ENCODE data around the gene KCNA1.
"Not testable (repeated sequence)": the region's sequence is repeated elsewhere in the genome, so short reads cannot be mapped to it uniquely, and the experiment has no call there.

The KCNA1 gene

GRCh38 chr12:4909734-4910501 lies at the start of gene KCNA1:
Gene KCNA1, plus strand, starts transcription at chr12:4909905. Its CDS starts 1,474 bp downstream, at chr12:4911379.
- no peak for DNase-seq (ENCODE audit: low read depth)

GRCh38 chr12:4860741-4861140 lies 49.0 kb upstream of the KCNA1 start:
- DNase-seq (ENCODE audit: low read depth): no peak

- DNase-seq (ENCODE audit: low read depth): no peak
Observed at GRCh38 chr12:4862809-4863208, 46.9 kb upstream of the KCNA1 start.

GRCh38 chr12:4864575-4864974 lies 45.1 kb upstream of the KCNA1 start:
- no peak for DNase-seq (ENCODE audit: low read depth)

- DNase-seq (ENCODE audit: low read depth): no peak
Observed at GRCh38 chr12:4865246-4865645, 44.5 kb upstream of the KCNA1 start.

- DNase-seq (ENCODE audit: low read depth): no peak
Observed at GRCh38 chr12:4866299-4866698, 43.4 kb upstream of the KCNA1 start.

GRCh38 chr12:4867384-4867783 lies 42.3 kb upstream of the KCNA1 start:
- DNase-seq (ENCODE audit: low read depth): no peak

- DNase-seq (ENCODE audit: low read depth): no peak
Observed at GRCh38 chr12:4870423-4870822, 39.3 kb upstream of the KCNA1 start.

- DNase-seq (ENCODE audit: low read depth): no peak
Observed at GRCh38 chr12:4871514-4871913, 38.2 kb upstream of the KCNA1 start.

GRCh38 chr12:4873947-4874346 lies 35.8 kb upstream of the KCNA1 start:
- no peak for DNase-seq (ENCODE audit: low read depth)

- no peak for DNase-seq (ENCODE audit: low read depth)
Observed at GRCh38 chr12:4874671-4875070, 35.0 kb upstream of the KCNA1 start.

GRCh38 chr12:4879481-4879880 lies 30.2 kb upstream of the KCNA1 start:
- DNase-seq (ENCODE audit: low read depth): not testable (repeated sequence)

- DNase-seq (ENCODE audit: low read depth): no peak
Observed at GRCh38 chr12:4881266-4882064, 28.2 kb upstream of the KCNA1 start.

GRCh38 chr12:4891866-4892265 lies 17.8 kb upstream of the KCNA1 start:
- no peak for DNase-seq (ENCODE audit: low read depth)

- DNase-seq (ENCODE audit: low read depth): no peak
Observed at GRCh38 chr12:4892418-4892817, 17.3 kb upstream of the KCNA1 start.

- no peak for DNase-seq (ENCODE audit: low read depth)
Observed at GRCh38 chr12:4894019-4894418, 15.7 kb upstream of the KCNA1 start.

- DNase-seq (ENCODE audit: low read depth): no peak
Observed at GRCh38 chr12:4899364-4899763, 10.3 kb upstream of the KCNA1 start.

GRCh38 chr12:4900327-4900726 lies 9.4 kb upstream of the KCNA1 start:
- peak; percentile 39 for DNase-seq (ENCODE audit: low read depth)

- DNase-seq (ENCODE audit: low read depth): no peak
Observed at GRCh38 chr12:4905316-4905715, 4.4 kb upstream of the KCNA1 start.

GRCh38 chr12:4908684-4909409 lies 858 bp upstream of the KCNA1 start:
- peak; percentile 33 for DNase-seq (ENCODE audit: low read depth)

- no peak for DNase-seq (ENCODE audit: low read depth)
Observed at GRCh38 chr12:4909410-4909733, 333 bp upstream of the KCNA1 start.

GRCh38 chr12:4910502-4911315 lies 1.0 kb downstream of the KCNA1 start:
- no peak for DNase-seq (ENCODE audit: low read depth)

Data from fibroblast of the conjunctiva (primary cell).